ENCODE data around the gene PANK1.

The PANK1 gene

GRCh38 chr10:89666138-89666537 lies 21.1 kb upstream of the PANK1 start:
- Histone ChIP-seq H3K27me3 (ENCODE audit: insufficient read depth, poor library complexity, severe bottlenecking) (no peaks in the 10 kb centered on the region), H3K27ac (replicated peaks) (no peak overlapping the region), H3K4me3 (replicated peaks; ENCODE audit: insufficient read depth, low read length) (no peak overlapping the region)
- DNase-seq (ENCODE audit: low read depth in 1 of 2, low spot score in 1 of 2): no peak
- TF ChIP-seq SPI1 (IDR thresholded peaks at IDR 0.05; ENCODE audit: borderline replicate concordance, low read depth) (no peak), POLR2AphosphoS5 (IDR thresholded peaks at IDR 0.05; ENCODE audit: low read depth) (no peak), GABPA (IDR thresholded peaks at IDR 0.05; ENCODE audit: low read depth) (no peak), CTCF (IDR thresholded peaks at IDR 0.05; ENCODE audit: insufficient read depth, low read length) (no peak)
- TF ChIP-seq, protein P1, sequence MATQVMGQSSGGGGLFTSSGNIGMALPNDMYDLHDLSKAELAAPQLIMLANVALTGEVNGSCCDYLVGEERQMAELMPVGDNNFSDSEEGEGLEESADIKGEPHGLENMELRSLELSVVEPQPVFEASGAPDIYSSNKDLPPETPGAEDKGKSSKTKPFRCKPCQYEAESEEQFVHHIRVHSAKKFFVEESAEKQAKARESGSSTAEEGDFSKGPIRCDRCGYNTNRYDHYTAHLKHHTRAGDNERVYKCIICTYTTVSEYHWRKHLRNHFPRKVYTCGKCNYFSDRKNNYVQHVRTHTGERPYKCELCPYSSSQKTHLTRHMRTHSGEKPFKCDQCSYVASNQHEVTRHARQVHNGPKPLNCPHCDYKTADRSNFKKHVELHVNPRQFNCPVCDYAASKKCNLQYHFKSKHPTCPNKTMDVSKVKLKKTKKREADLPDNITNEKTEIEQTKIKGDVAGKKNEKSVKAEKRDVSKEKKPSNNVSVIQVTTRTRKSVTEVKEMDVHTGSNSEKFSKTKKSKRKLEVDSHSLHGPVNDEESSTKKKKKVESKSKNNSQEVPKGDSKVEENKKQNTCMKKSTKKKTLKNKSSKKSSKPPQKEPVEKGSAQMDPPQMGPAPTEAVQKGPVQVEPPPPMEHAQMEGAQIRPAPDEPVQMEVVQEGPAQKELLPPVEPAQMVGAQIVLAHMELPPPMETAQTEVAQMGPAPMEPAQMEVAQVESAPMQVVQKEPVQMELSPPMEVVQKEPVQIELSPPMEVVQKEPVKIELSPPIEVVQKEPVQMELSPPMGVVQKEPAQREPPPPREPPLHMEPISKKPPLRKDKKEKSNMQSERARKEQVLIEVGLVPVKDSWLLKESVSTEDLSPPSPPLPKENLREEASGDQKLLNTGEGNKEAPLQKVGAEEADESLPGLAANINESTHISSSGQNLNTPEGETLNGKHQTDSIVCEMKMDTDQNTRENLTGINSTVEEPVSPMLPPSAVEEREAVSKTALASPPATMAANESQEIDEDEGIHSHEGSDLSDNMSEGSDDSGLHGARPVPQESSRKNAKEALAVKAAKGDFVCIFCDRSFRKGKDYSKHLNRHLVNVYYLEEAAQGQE (IDR thresholded peaks at IDR 0.05; ENCODE audit: insufficient replicate concordance, low read depth): no peak

DNA sequence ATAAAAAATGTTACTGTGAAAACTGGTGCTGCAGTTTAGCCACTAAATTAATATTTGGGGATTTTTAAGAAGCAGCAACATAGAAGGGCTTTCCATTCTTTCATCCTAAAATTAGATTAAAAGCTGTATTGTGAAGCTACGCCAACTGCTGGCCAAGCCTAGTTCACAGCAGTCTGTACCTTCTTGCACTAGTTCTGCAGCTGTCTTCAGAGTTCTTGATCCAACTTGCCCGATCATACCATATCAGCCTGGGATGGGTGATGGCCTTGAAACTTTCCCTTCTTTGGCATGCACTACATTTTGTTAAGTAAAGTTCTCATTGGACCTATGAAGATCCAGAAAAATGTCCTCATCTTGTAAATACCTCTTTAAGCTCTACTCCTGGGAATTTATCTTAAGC lies 20.3 kb upstream of the PANK1 start:
- Histone ChIP-seq H3K27ac (replicated peaks) (no peak overlapping the region), H3K4me3 (replicated peaks; ENCODE audit: insufficient read depth, low read length) (no peak overlapping the region), H3K27me3 (ENCODE audit: insufficient read depth, poor library complexity, severe bottlenecking) (no peaks in the 10 kb centered on the region)
- no peak for DNase-seq (ENCODE audit: low read depth in 1 of 2, low spot score in 1 of 2)
- no peak for TF ChIP-seq GABPA (IDR thresholded peaks at IDR 0.05; ENCODE audit: low read depth)
- TF ChIP-seq SPI1 (IDR thresholded peaks at IDR 0.05; ENCODE audit: borderline replicate concordance, low read depth): no peak
- TF ChIP-seq CTCF (IDR thresholded peaks at IDR 0.05; ENCODE audit: insufficient read depth, low read length): no peak
- TF ChIP-seq, protein P1 (IDR thresholded peaks at IDR 0.05; ENCODE audit: insufficient replicate concordance, low read depth): no peak
- TF ChIP-seq POLR2AphosphoS5 (IDR thresholded peaks at IDR 0.05; ENCODE audit: low read depth): no peak

DNA sequence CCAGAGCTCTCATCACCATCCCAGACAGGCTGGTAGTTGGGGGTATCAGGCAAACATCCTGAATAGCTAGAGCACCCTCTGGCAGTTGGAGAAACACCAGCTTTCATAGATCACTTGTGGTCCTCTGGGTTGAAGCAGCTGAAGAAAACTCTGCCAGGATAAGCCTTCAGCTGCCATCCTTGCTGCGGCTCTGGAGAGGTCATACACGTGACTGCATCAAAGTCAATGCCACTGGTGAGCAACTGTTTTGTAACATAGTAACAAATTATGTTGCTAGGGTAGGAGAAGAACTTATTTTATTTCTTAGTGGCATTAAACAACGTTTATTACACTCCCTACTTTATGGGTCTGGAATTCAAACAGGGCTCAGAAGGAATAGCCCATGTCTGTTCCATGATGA lies 19.2 kb upstream of the PANK1 start:
- TF ChIP-seq POLR2AphosphoS5 (IDR thresholded peaks at IDR 0.05; ENCODE audit: low read depth) (no peak), CTCF (IDR thresholded peaks at IDR 0.05; ENCODE audit: insufficient read depth, low read length) (no peak), SPI1 (IDR thresholded peaks at IDR 0.05; ENCODE audit: borderline replicate concordance, low read depth) (no peak), GABPA (IDR thresholded peaks at IDR 0.05; ENCODE audit: low read depth) (no peak)
- TF ChIP-seq, protein P1 (IDR thresholded peaks at IDR 0.05; ENCODE audit: insufficient replicate concordance, low read depth): no peak
- no peak overlapping the region for H3K4me3 ChIP-seq (replicated peaks; ENCODE audit: insufficient read depth, low read length)
- no peak overlapping the region for H3K27ac ChIP-seq (replicated peaks)
- no peak for DNase-seq (ENCODE audit: low read depth in 1 of 2, low spot score in 1 of 2)
- H3K27me3 ChIP-seq (ENCODE audit: insufficient read depth, poor library complexity, severe bottlenecking): no peaks in the 10 kb centered on the region
